A172 (cell line): ENCODE results near the gene KLHL34. TPM values are rescaled to one million over a fixed set of nuclear protein-coding genes. Genes with fewer than 3 reads are reported as not detected.

Source experiments
- DNase-seq: peaks from one replicate; pipeline ENCODE4 v3.0.0-alpha.2; 2015; ENCODE audit warnings: low spot score
- total RNA-seq: library from RNA; depleted of rRNA; stranded (reverse); fragments of >200 nt; shearing (Covaris generic); gene quantifications from 2 replicates; pipeline ENCODE4 v1.2.3, GENCODE V29; 2014; rRNA removed

The KLHL34 gene
- total RNA-seq, 1 experiment from 2014 or later: not detected

DNA sequence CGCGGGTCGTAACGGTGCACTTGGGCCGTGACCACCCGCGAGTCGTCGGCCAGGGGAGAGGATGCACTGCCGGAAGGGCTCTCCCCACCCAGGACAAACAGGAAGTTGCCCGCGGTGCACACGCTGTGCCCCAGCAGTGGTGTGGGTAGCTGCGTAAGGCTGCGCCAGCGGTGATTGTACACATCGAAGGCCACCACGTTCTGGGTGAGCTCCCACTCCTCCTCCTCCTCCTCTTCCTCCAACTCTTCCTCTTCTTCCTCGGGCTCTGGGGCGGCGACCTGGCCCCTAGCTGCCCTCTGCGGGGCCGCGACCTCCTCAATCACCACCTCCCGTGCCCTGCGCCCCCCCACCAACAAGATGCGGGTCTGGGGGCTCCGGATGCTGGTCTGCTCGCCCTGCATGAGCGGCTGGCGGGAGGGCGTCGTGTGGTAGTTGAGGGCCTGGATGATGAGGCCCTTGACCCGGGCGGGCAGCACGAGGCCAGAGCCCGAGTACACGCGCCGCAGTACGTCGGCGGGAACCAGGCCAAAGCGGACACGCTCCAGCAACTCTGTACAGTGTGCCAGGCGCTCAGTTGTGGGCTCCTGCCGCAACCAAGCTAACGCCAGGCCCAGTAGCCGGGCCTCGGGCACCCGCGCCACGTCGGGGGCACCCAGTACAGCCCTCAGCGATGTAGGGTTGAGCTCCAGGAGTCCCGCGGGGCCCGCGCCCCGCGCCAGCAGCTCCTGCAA lies 1.4 kb downstream of the KLHL34 start:
- no peak for DNase-seq

DNA sequence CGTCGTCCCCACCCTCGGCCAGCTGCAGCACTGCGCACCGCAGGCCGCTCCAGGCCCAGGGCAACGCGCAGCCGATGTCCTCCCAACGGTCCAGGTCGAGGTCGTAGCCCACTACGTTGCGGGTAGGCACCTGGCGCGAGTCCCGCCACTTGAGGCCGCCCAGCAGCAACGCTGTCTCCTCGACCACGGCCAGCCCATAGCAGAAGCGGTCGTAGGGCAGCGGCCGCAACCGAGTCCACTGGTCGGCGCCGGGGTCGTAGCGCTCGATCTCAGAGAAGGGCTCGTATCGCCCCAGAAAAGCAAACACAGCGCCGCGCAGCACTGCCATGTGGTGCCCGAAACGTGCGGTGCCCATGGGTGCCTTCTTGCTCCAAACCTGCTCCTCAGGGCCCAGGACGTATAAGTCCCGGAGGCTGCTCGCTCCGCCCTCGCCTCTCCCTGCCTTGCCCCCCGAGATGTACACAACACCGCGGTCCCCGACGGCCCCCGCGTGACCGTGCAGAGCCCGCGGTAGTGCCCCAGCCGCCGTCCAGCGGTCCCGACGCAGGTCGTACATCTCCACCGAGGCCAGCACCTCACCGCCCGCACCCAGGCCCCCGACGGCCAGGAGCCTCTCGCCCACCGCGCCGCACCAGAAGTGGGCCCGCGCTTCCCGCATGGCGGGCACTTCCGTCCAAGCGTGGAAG lies 2.1 kb downstream of the KLHL34 start:
- DNase-seq: no peak

DNA sequence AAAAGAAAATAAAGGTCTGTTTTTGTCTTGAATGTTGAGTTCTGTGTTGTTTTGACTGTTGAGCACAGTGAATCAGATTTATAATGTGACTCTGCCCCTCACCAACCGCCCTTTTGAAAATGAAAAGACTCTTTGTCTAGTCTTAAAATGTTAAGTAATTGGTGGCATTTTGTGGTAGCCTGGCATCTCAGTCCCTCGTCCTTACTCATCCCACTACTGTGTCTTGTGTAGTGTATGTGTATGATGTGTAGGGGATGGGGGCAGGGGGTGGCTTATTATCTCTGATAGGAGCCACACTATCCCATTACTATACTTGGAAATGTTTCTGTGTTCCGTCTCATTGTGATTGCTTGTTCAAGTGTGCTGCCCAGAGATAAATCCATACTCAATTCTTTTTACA lies 12.2 kb downstream of the KLHL34 start:
- no peak for DNase-seq

DNA sequence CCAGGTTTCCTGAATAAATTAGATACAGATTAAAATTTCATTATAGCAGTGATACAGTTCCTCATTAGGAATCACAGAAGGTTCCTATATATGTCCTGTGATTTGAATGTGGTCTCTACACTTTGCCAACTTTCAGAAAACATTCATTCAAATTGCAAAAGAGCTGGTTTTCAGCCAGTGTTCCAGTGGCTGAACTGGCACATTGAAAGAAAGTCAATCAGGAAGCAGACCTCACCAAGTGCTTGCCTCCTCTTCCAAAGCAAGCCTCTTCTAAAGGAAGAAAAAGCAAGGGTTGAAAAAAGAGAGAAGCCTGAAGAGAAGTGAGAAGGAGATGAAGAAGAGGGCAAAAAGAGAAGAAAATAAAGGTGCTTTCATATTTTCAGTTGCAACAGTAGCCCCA lies 12.7 kb downstream of the KLHL34 start:
- no peak for DNase-seq

DNA sequence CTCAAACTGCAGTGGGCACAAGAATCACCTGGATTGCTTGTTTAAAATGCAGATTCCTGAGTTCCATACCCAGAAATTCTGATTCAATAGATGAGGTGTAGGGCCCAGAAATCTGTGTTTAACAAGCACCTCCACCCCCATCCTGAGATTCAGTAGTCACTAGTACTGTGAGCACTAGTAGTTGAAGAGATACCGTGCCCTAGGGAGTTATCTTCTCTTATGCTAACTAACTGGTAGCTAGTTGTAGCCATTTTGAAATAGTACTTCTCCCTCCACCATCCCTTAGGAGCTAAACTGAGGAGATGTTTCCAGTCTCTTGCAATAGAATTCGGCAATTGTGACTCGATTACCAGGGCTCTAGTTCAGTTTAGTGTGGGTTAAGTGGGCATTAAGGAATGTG lies 18.4 kb downstream of the KLHL34 start:
- no peak for DNase-seq

DNA sequence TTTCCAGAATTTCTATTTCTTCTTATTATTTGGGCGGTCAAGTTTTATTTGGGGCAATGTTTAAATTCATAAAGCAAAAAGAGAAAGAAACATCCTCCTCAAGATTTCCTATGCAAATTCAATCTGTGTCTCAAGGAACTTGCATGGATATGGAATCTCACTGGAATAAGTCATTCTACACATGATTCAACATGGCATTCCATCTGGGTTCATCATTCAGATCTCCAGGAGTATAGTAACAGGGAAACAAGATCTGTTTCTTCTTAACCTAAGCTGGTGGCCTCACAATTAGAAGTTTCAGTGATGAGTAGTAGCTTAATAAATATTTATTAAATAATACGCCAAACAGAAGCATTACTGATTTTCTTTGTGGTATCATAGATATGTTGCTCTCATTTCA lies 19.8 kb downstream of the KLHL34 start:
- DNase-seq: no peak

DNA sequence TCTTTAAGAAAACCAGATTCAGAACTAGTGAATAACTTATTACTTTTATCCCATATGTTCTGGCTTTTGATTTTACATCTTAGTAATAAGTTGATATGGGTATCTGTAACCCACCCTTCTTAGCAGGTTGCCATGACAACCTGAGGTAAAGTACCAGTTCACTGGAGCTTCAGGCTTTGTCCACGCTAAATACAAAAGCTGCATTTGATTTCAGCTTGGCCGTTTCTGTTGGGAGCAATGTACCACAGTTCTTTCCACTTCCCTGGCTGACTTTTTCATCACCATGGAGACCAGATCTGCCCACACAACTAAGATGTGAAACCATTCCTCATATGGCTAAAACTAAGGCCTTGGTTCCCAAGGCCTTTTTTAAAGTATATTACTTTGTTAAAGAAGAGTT lies 26.1 kb downstream of the KLHL34 start:
- DNase-seq: no peak

DNA sequence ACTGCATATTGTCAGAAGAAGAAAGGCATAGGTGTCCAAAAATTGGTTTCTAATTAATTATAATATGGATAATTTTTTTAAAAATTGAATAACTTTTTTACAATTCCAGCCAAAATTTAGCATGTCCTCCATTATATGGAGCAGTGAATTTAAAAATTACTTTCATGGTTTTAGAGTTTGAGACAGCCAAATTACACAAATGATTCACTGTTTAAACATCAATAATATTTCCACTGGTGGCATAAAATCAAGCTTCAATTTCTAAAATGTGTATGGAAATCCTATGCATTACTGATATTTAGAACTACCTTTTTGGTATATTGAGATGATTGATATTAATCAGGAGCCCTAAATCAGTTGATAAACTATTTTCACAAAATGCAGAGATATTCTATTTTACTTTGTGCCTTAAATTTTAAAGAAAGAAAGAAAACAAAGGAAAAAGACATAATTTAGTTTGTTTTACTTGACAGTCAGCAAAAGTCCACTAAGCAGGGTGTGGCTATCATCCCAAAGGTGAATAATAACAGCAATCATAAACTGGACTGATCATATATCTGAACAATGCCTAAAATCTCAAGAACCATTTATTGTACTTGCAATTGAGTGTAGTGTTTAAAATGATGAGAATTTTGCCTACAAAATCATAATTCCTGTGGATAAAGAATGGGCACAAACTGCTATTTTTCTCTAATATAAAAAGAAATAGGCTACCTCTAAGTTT lies 34.2 kb downstream of the KLHL34 start:
- DNase-seq: no peak

DNA sequence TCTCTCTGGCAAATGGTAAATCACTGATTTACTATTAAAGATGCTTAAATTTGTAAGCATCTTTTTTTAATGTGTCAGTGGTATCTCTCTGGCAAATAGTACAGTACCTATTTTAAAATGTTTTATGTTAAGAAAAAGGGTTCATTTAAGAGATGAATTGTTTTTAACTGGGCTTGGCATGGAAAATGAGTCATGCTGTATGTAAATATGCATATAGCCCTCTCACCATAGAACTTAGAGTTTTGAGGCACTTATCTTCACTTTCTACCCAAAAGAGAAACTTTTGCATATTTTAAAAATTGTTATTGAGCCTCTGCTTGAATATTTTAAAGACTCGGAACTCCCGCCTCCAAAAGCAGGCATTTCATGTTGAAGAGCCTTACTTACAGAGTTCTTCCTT lies 37.9 kb downstream of the KLHL34 start:
- no peak for DNase-seq

DNA sequence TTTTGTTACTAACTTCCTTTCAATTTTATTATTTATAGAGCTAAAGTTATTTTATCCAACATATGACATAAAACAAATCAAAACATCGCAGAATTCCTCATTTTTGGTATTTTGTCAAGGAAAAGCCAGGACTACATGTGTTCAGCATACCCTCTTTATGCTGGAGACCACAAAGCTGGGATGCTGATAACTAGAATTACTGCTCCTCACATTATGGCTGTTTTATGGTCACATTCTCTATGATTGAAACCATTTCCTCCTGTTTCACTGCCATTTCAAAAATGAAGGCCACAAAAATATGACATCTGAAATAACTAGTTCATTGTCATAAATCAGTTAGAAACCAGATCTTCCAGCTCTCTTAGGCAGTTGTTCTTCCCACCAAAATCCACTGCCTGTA lies 41.7 kb downstream of the KLHL34 start:
- DNase-seq: no peak

DNA sequence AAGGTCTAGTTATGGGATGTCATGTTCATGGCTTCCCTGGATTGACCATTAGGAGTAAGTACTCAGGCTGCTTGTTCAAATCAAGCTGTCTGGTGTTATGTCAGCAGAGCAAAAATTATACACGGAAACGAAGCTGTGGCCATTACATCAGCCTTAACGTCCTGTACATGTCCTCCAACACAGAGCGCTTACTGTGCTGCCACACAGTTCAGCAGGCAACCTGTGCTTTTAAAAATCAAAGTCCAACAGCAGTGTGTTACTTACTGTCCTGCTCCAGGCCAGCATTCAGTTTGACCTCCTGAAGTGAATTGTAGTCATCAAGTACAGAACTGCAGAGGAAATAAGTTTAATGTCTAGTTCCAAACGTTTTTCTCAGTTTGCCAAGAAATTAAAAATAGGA lies 46.0 kb downstream of the KLHL34 start:
- no peak for DNase-seq

DNA sequence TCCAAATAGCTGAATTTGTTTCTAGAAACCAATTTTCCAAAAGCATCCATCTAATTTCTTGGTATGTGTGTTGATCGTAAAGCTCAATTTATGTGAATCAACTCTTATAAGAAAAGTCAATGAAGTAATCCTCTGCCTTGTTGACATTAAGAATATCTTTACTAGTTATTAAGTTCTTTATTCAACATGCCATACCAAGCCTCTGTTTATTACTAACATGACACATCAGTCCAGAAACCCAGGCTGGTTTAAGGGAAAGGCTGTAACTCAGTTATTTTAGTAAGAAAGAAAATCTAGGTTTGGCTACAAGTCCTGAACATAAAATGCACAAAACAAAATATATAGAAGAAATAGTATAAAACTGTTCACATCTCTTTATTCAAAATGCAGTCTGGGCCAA lies 48.0 kb downstream of the KLHL34 start:
- no peak for DNase-seq

DNA sequence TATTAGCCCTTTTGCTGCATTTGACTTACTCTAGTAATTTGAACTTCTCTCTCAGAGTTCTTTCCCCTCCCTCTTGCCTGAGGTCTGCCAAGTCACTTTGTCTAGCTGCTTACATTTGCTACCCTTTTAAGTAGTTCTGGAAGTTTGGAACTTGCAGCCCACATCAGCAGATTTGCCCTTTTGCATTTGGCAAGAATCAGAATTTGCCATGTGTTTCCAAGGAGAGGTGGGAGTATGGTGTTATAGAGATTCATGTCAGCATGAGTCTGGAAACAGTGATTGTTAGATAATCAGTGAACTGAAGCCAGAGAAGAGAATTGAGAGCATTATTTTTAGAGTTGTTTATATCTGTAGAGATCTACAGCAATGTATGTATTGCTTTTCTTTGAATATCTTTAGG lies 52.1 kb downstream of the KLHL34 start:
- no peak for DNase-seq

Other genes starting within 250 kb of the KLHL34 start
- not detected in 2 replicates for gene SMPX, start 99.8 kb upstream of the KLHL34 start, total RNA-seq
- gene MBTPS2, start 181.3 kb upstream of the KLHL34 start, total RNA-seq: 15.4 and 15.9 TPM in 2 replicates
- 4.1 and 4.3 TPM in 2 replicates for gene YY2, start 197.7 kb upstream of the KLHL34 start, total RNA-seq